ENCODE measurements around the gene TPCN1. TPM values are rescaled to one million over a fixed set of nuclear protein-coding genes. Genes with fewer than 3 reads are reported as not detected.

Gene TPCN1
- total RNA-seq (2014; rRNA removed; shearing (Covaris generic)), result 12.2 and 14.4 TPM in 2 replicates
- polyA plus RNA-seq (2016; fragmentation: Nextera tagmentation; extraction: Ambion mirVana), result 11.2 and 16.2 TPM in 2 replicates
- long read RNA-seq, partial matches to known transcripts, result 2 of 8 reads
- long read RNA-seq, other reads (novel, unspliced or antisense), result 6 of 8 reads

GRCh38 chr12:113221181-113221996 is at the start of gene TPCN1:
Gene TPCN1 (plus strand): TSS chr12:113221464. CDS start chr12:113226853, 5,389 bp downstream.
- Histone ChIP-seq H3F3A (replicated peaks; ENCODE audit: low read depth) (peaks cover 8% of the 10 kb centered on the region; the same call in 1 of the 2 replicates), H3K79me2 (replicated peaks; ENCODE audit: insufficient read depth) (peaks cover 9% of the 10 kb centered on the region), H3K4me1 (ENCODE audit: insufficient read depth) (peaks cover 18% of the 10 kb centered on the region), H4K20me1 (replicated peaks; ENCODE audit: insufficient read depth) (no peaks in the 10 kb centered on the region), H3K9me2 (ENCODE audit: insufficient read depth) (no peaks in the 10 kb centered on the region), H3K27me3 (ENCODE audit: insufficient read depth) (no peaks in the 10 kb centered on the region), H3K36me3 (ENCODE audit: insufficient read depth) (no peaks in the 10 kb centered on the region), H3K4me3 (peak within 1 kb of the TSS; percentile 59), H3K4me2 (peak within 1 kb of the TSS; percentile 89), H2AFZ (peak within 1 kb of the TSS; percentile 87), H3K27ac (ENCODE audit: low read depth) (no peak within 1 kb of the TSS; the same call in 1 of the 2 replicates)
- no peaks in the 10 kb centered on the region for H3K9me3 Mint-ChIP-seq
- peaks cover 19% of the 10 kb centered on the region for H3K4me1 Mint-ChIP-seq
- TF ChIP-seq CREB1 (CRISPR knock-in tag; IDR thresholded peaks at IDR 0.05; ENCODE audit: low read depth) (no peak; the same call in 1 of the 2 replicates), ETS1 (IDR thresholded peaks at IDR 0.05) (no peak), JUNB (IDR thresholded peaks at IDR 0.05; ENCODE audit: unreplicated experiment) (no peak), EZH2 (IDR thresholded peaks at IDR 0.05; ENCODE audit: low read depth, unreplicated experiment) (no peak), POLR2AphosphoS5 (IDR thresholded peaks at IDR 0.05; ENCODE audit: low read depth) (peak; percentile 94)
- TF ChIP-seq, protein P1, sequence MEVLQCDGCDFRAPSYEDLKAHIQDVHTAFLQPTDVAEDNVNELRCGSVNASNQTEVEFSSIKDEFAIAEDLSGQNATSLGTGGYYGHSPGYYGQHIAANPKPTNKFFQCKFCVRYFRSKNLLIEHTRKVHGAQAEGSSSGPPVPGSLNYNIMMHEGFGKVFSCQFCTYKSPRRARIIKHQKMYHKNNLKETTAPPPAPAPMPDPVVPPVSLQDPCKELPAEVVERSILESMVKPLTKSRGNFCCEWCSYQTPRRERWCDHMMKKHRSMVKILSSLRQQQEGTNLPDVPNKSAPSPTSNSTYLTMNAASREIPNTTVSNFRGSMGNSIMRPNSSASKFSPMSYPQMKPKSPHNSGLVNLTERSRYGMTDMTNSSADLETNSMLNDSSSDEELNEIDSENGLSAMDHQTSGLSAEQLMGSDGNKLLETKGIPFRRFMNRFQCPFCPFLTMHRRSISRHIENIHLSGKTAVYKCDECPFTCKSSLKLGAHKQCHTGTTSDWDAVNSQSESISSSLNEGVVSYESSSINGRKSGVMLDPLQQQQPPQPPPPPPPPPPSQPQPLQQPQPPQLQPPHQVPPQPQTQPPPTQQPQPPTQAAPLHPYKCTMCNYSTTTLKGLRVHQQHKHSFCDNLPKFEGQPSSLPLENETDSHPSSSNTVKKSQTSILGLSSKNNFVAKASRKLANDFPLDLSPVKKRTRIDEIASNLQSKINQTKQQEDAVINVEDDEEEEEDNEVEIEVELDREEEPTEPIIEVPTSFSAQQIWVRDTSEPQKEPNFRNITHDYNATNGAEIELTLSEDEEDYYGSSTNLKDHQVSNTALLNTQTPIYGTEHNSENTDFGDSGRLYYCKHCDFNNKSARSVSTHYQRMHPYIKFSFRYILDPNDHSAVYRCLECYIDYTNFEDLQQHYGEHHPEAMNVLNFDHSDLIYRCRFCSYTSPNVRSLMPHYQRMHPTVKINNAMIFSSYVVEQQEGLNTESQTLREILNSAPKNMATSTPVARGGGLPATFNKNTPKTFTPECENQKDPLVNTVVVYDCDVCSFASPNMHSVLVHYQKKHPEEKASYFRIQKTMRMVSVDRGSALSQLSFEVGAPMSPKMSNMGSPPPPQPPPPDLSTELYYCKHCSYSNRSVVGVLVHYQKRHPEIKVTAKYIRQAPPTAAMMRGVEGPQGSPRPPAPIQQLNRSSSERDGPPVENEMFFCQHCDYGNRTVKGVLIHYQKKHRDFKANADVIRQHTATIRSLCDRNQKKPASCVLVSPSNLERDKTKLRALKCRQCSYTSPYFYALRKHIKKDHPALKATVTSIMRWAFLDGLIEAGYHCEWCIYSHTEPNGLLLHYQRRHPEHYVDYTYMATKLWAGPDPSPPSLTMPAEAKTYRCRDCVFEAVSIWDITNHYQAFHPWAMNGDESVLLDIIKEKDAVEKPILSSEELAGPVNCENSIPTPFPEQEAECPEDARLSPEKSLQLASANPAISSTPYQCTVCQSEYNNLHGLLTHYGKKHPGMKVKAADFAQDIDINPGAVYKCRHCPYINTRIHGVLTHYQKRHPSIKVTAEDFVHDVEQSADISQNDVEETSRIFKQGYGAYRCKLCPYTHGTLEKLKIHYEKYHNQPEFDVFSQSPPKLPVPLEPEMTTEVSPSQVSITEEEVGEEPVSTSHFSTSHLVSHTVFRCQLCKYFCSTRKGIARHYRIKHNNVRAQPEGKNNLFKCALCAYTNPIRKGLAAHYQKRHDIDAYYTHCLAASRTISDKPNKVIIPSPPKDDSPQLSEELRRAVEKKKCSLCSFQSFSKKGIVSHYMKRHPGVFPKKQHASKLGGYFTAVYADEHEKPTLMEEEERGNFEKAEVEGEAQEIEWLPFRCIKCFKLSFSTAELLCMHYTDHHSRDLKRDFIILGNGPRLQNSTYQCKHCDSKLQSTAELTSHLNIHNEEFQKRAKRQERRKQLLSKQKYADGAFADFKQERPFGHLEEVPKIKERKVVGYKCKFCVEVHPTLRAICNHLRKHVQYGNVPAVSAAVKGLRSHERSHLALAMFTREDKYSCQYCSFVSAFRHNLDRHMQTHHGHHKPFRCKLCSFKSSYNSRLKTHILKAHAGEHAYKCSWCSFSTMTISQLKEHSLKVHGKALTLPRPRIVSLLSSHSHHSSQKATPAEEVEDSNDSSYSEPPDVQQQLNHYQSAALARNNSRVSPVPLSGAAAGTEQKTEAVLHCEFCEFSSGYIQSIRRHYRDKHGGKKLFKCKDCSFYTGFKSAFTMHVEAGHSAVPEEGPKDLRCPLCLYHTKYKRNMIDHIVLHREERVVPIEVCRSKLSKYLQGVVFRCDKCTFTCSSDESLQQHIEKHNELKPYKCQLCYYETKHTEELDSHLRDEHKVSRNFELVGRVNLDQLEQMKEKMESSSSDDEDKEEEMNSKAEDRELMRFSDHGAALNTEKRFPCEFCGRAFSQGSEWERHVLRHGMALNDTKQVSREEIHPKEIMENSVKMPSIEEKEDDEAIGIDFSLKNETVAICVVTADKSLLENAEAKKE (CRISPR knock-in tag; IDR thresholded peaks at IDR 0.05), result no peak
- TF ChIP-seq, protein P2, sequence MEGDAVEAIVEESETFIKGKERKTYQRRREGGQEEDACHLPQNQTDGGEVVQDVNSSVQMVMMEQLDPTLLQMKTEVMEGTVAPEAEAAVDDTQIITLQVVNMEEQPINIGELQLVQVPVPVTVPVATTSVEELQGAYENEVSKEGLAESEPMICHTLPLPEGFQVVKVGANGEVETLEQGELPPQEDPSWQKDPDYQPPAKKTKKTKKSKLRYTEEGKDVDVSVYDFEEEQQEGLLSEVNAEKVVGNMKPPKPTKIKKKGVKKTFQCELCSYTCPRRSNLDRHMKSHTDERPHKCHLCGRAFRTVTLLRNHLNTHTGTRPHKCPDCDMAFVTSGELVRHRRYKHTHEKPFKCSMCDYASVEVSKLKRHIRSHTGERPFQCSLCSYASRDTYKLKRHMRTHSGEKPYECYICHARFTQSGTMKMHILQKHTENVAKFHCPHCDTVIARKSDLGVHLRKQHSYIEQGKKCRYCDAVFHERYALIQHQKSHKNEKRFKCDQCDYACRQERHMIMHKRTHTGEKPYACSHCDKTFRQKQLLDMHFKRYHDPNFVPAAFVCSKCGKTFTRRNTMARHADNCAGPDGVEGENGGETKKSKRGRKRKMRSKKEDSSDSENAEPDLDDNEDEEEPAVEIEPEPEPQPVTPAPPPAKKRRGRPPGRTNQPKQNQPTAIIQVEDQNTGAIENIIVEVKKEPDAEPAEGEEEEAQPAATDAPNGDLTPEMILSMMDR (conservative IDR thresholded peaks at IDR 0.05; ENCODE audit: low read depth in 2 of 2), result 0 out of 4 replicates have a peak, but pooled peaks of 1 of the 2 experiments have one; percentile 0
- DNase-seq (ENCODE audit: low spot score) (peak; percentile 100), ATAC-seq (peak; percentile 91)
- no peaks in the 10 kb centered on the region for H3K36me3 Mint-ChIP-seq (ENCODE audit: low read depth)
- peak within 1 kb of the TSS; percentile 36 for H3K27ac Mint-ChIP-seq
- H3K4me3 Mint-ChIP-seq, result peak within 1 kb of the TSS; percentile 81
- H3K27me3 Mint-ChIP-seq (ENCODE audit: insufficient read depth, low read depth, poor library complexity), result peaks cover 4% of the 10 kb centered on the region
